HEK293T (cell line): ENCODE data around the gene MGAT5B.
"Not testable (repeated sequence)": the region's sequence is repeated elsewhere in the genome, so short reads cannot be mapped to it uniquely, and the experiment has no call there.

Experiments used
- CTCF ChIA-PET: fragments of 350-600 bp; formaldehyde crosslinking; extraction: SDS; loops from one replicate; lab custom pipeline; 2021; ENCODE audit warnings: antibody characterized with exemption, inconsistent platforms; lab: Yijun Ruan, JAX
- POLR2A ChIA-PET: fragments of 350-600 bp; formaldehyde crosslinking; extraction: SDS; loops from one replicate; lab custom pipeline; 2020; ENCODE audit warnings: antibody characterized with exemption, inconsistent platforms; lab: Yijun Ruan, JAX
- DNase-seq: peaks from one replicate; pipeline ENCODE4 v3.0.0; 2012; ENCODE audit warnings: mixed read lengths; ENCODE audit errors: extremely low spot score
- ARNT ChIP-seq: fragments of 450-650 bp; IDR thresholded peaks from 2 replicates; pipeline ENCODE4 v1.6.1; 2017; ENCODE audit warnings: mild to moderate bottlenecking
- BHLHE40 ChIP-seq: fragments of 450-650 bp; IDR thresholded peaks from 2 replicates; pipeline ENCODE4 v1.6.1; 2016; ENCODE audit warnings: mild to moderate bottlenecking, moderate library complexity, borderline replicate concordance
- CTBP1 ChIP-seq: fragments of 450-650 bp; IDR thresholded peaks from 2 replicates; pipeline ENCODE4 v1.6.1; 2016; ENCODE audit warnings: borderline replicate concordance
- ELF4 ChIP-seq: fragments of 450-650 bp; IDR thresholded peaks from 2 replicates; pipeline ENCODE4 v1.6.1; 2017; ENCODE audit warnings: antibody characterized with exemption
- FOXA1 ChIP-seq: fragments of 450-650 bp; IDR thresholded peaks from 2 replicates; pipeline ENCODE4 v1.6.1; 2016; ENCODE audit warnings: mild to moderate bottlenecking
- FOXK2 ChIP-seq: fragments of 450-650 bp; IDR thresholded peaks from 2 replicates; pipeline ENCODE4 v1.6.1; 2016; ENCODE audit warnings: mild to moderate bottlenecking
- FOXM1 ChIP-seq: fragments of 450-650 bp; IDR thresholded peaks from 2 replicates; pipeline ENCODE4 v1.6.1; 2017; ENCODE audit warnings: mild to moderate bottlenecking, borderline replicate concordance
- HDGF ChIP-seq: fragments of 450-650 bp; IDR thresholded peaks from 2 replicates; pipeline ENCODE4 v1.6.1; 2017; ENCODE audit warnings: antibody characterized with exemption, borderline replicate concordance
- L3MBTL2 ChIP-seq: fragments of 450-650 bp; conservative IDR thresholded peaks from 2 replicates; pipeline ENCODE4 v1.6.1; 2016; ENCODE audit warnings: mild to moderate bottlenecking
- LEF1 ChIP-seq: fragments of 450-650 bp; IDR thresholded peaks from 2 replicates; pipeline ENCODE4 v1.6.1; 2017; ENCODE audit warnings: mild to moderate bottlenecking, borderline replicate concordance
- NFRKB ChIP-seq: fragments of 450-650 bp; IDR thresholded peaks from 2 replicates; pipeline ENCODE4 v1.6.1; 2016; ENCODE audit warnings: mild to moderate bottlenecking, moderate library complexity
- PKNOX1 ChIP-seq: fragments of 450-650 bp; IDR thresholded peaks from 2 replicates; pipeline ENCODE4 v1.6.1; 2016
- SP1 ChIP-seq: fragments of 450-650 bp; IDR thresholded peaks from 2 replicates; pipeline ENCODE4 v1.6.1; 2017
- SUZ12 ChIP-seq: fragments of 450-650 bp; IDR thresholded peaks from 2 replicates; pipeline ENCODE4 v1.6.1; 2016; ENCODE audit warnings: mild to moderate bottlenecking
- TARDBP ChIP-seq: fragments of 450-650 bp; IDR thresholded peaks from 2 replicates; pipeline ENCODE4 v1.6.1; 2016
- ZNF384 ChIP-seq: fragments of 450-650 bp; IDR thresholded peaks from 2 replicates; pipeline ENCODE4 v1.6.1; 2016

MGAT5B gene

GRCh38 chr17:76840443-76840767, 27.8 kb upstream of the MGAT5B start:
- DNase-seq = no peak
- POLR2A ChIA-PET = interaction anchor here (0.9 kb wide), 1 partner anchor 104 kb away, joined by 4 read pairs; the partner anchor contains the start of gene SRSF2
- TF ChIP-seq L3MBTL2 = no peak
- no peak for TF ChIP-seq NFRKB
- TF ChIP-seq CTBP1 = no peak
- TF ChIP-seq ARNT = no peak
- TF ChIP-seq ZNF384 = no peak
- TF ChIP-seq TARDBP = no peak
- no peak for TF ChIP-seq FOXM1
- TF ChIP-seq SUZ12 = no peak
- TF ChIP-seq LEF1 = no peak
- TF ChIP-seq SP1 = no peak
- TF ChIP-seq PKNOX1 = no peak
- no peak for TF ChIP-seq ELF4
- CTCF ChIA-PET = interaction anchor here (0.9 kb wide), 1 partner anchor 113 kb away, joined by 3 read pairs; no protein-coding TSS in a partner anchor

GRCh38 chr17:76840884-76841775, 27.1 kb upstream of the MGAT5B start:
- ChIA-PET POLR2A (interaction anchor here (0.9 to 1.2 kb wide), 2 partner anchors 103 to 104 kb away, joined by 4 read pairs; partner anchors contain the start of genes MFSD11 and SRSF2), CTCF (interaction anchor here (0.9 to 1.0 kb wide), 2 partner anchors 30 to 114 kb away, joined by 3 read pairs; no protein-coding TSS in a partner anchor)
- DNase-seq = no peak
- TF ChIP-seq LEF1 (no peak), FOXM1 (no peak)

GRCh38 chr17:76841776-76842405, 26.3 kb upstream of the MGAT5B start:
- ChIA-PET CTCF (interaction anchor here (1.0 kb wide), 1 partner anchor 30 kb away, joined by 3 read pairs; no protein-coding TSS in a partner anchor), POLR2A (interaction anchor here (0.6 to 1.2 kb wide), 2 partner anchors 104 to 419 kb away, joined by 3 to 4 read pairs; partner anchors contain the start of gene MFSD11)
- no peak for DNase-seq

GRCh38 chr17:76843068-76843467, 25.1 kb upstream of the MGAT5B start:
- POLR2A ChIA-PET = not testable (repeated sequence)

More at GRCh38 chr17:76841776-76842405, 26.3 kb upstream of the MGAT5B start:
- no peak for TF ChIP-seq NFRKB
- TF ChIP-seq LEF1 = no peak
- TF ChIP-seq TARDBP = no peak

GRCh38 chr17:76843703-76844484, 24.3 kb upstream of the MGAT5B start:
- CTCF ChIA-PET = interaction anchor here (0.9 kb wide), 1 partner anchor 26 kb away, joined by 4 read pairs; no protein-coding TSS in a partner anchor
- no peak for DNase-seq
- POLR2A ChIA-PET = no interaction called here
- TF ChIP-seq FOXK2 (no peak), NFRKB (no peak), SP1 (no peak), HDGF (no peak), FOXA1 (no peak), PKNOX1 (no peak), ELF4 (no peak), SUZ12 (no peak), ARNT (no peak), ZNF384 (no peak), FOXM1 (no peak)

More at GRCh38 chr17:76843068-76843467, 25.1 kb upstream of the MGAT5B start:
- not testable (repeated sequence) for DNase-seq
- CTCF ChIA-PET = interaction anchor here (0.9 kb wide), 1 partner anchor 25 kb away, joined by 4 read pairs; no protein-coding TSS in a partner anchor

- POLR2A ChIA-PET = no interaction called here
- no peak for DNase-seq
- CTCF ChIA-PET = no interaction called here
- TF ChIP-seq SP1 = no peak
- no peak for TF ChIP-seq BHLHE40
- no peak for TF ChIP-seq ELF4
- no peak for TF ChIP-seq HDGF
- TF ChIP-seq FOXM1 = no peak
- TF ChIP-seq LEF1 = no peak
- no peak for TF ChIP-seq ARNT
- no peak for TF ChIP-seq NFRKB
- no peak for TF ChIP-seq TARDBP
- TF ChIP-seq ZNF384 = no peak
- TF ChIP-seq L3MBTL2 = no peak
- TF ChIP-seq FOXK2 = no peak
- TF ChIP-seq FOXA1 = no peak
- TF ChIP-seq CTBP1 = no peak
- TF ChIP-seq PKNOX1 = no peak
- no peak for TF ChIP-seq SUZ12
Measured at GRCh38 chr17:76844485-76844829, 23.7 kb upstream of the MGAT5B start.
